Effector memory CD8-positive, alpha-beta T cell (primary cell): Measurements from ENCODE around the gene SEZ6.
A peak's percentile ranks its signal among the peaks of the same experiment; 100 is the strongest.

ENCODE experiments used
- ATAC-seq: fragments of 150-1000 bp; cut with Tn5 transposase; replicated peaks from 2 replicates; pipeline ENCODE4 v1.10.0; 2021; ENCODE audit warnings: mild to moderate bottlenecking, moderate library complexity
- DNase-seq, 3 experiments: peaks; one replicate each; pipeline ENCODE4 v3.0.0; 2021
- H3K27ac Mint-ChIP-seq, 2 donors: one replicate each; pipeline ENCODE4 v1.8.0; 2022; ENCODE audit warnings: mild to moderate bottlenecking in 2 of 2, mixed read lengths in 2 of 2, moderate library complexity in 2 of 2
- H3K27me3 Mint-ChIP-seq, 2 donors: one replicate each; pipeline ENCODE4 v1.8.0; 2022; ENCODE audit warnings: mixed read lengths in 2 of 2
- H3K36me3 Mint-ChIP-seq: one replicate; pipeline ENCODE4 v1.8.0; 2022; ENCODE audit warnings: mild to moderate bottlenecking, moderate library complexity, mixed read lengths; ENCODE audit not compliant: insufficient read depth
- H3K4me1 Mint-ChIP-seq, 2 donors: one replicate each; pipeline ENCODE4 v1.8.0; 2022; ENCODE audit warnings: low read depth in 2 of 2, mixed read lengths in 2 of 2
- H3K4me3 Mint-ChIP-seq, 2 donors: one replicate each; pipeline ENCODE4 v1.8.0; 2022; ENCODE audit warnings: mild to moderate bottlenecking in 2 of 2, mixed read lengths in 2 of 2, moderate library complexity in 2 of 2
- H3K9me3 Mint-ChIP-seq, 2 donors: one replicate each; pipeline ENCODE4 v1.8.0; 2022; ENCODE audit warnings: mixed read lengths in 2 of 2

The SEZ6 gene

DNA sequence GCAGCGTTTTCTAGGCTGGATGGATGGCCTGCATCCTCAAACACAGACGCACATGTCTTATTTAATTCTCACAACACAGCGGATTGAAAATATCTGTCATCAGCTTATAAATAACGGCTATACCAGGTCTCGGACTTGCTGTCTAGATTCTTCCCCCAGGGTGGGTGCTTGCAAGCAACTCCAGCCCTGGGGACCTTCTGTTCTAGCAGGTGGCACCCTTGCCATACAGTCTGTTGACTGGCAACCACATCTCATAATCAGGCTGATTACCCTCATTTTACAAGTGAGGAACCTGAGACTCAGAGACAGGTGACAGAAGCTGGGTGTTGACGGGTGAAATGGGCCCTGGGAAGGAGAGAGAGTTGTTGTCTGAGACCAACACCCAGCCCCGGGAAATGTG, 16.2 kb upstream of the SEZ6 start:
- Mint-ChIP-seq H3K4me3 (no peak overlapping the region), H3K27ac (no peak overlapping the region), H3K27me3 (peaks cover 72 to 92% of the 10 kb centered on the region in 2 donors), H3K4me1 (peaks cover 5 to 8% of the 10 kb centered on the region in 2 donors), H3K36me3 (no peaks in the 10 kb centered on the region), H3K9me3 (no peaks in the 10 kb centered on the region)
- ATAC-seq (no peak), DNase-seq (no peak)

DNA sequence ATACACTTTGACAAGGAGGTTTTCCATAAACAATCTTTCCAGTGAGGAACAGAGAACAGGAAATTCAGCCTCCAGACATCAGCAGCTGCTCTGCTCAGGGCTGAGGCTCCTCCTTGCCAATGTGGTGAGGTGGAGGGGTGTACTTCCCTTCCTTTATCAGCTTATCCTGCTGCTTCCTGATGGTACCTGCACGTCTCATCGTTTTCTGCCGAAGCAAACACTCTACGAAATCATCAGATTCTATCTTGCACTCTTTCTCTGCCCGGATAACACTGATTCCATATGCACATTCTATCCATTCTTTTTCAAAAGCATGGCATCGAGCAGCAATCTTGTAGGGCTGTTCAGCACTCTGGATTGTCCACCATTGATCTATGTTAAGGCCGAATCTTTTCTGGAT, 15.4 kb upstream of the SEZ6 start:
- Mint-ChIP-seq H3K27ac (no peak overlapping the region), H3K4me3 (no peak overlapping the region)
- no peak for ATAC-seq

DNA sequence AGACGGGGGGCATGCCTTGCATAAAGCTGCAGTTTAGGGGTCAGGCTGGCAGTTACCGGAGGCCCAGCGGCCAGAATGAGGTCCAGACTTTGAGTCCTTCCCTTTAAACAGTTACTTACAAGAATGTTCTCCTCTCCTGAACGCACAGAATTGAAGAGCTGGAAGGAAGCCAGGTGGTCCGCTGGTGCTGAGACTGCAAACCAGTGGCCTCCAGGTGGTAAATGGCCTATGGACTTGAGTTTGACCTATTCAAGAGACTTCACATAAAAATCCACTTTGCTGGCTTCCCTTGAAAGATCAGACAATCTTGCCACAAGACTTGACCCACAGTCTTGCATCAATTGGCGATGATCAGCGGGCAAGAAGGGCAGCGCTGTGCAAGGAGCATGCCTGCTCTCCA, 14.7 kb upstream of the SEZ6 start:
- no peaks in the 10 kb centered on the region for H3K9me3 Mint-ChIP-seq
- no peaks in the 10 kb centered on the region for H3K36me3 Mint-ChIP-seq
- no peak overlapping the region for H3K27ac Mint-ChIP-seq
- DNase-seq (no peak), ATAC-seq (no peak)
- peaks cover 68 to 89% of the 10 kb centered on the region in 2 donors for H3K27me3 Mint-ChIP-seq
- no peak overlapping the region for H3K4me3 Mint-ChIP-seq
- peaks cover 5 to 8% of the 10 kb centered on the region in 2 donors for H3K4me1 Mint-ChIP-seq

More for the DNA sequence above, 15.4 kb upstream of the SEZ6 start:
- Mint-ChIP-seq H3K36me3 (no peaks in the 10 kb centered on the region), H3K9me3 (no peaks in the 10 kb centered on the region), H3K27me3 (peaks cover 67 to 91% of the 10 kb centered on the region in 2 donors), H3K4me1 (peaks cover 5 to 8% of the 10 kb centered on the region in 2 donors)
- no peak for DNase-seq

DNA sequence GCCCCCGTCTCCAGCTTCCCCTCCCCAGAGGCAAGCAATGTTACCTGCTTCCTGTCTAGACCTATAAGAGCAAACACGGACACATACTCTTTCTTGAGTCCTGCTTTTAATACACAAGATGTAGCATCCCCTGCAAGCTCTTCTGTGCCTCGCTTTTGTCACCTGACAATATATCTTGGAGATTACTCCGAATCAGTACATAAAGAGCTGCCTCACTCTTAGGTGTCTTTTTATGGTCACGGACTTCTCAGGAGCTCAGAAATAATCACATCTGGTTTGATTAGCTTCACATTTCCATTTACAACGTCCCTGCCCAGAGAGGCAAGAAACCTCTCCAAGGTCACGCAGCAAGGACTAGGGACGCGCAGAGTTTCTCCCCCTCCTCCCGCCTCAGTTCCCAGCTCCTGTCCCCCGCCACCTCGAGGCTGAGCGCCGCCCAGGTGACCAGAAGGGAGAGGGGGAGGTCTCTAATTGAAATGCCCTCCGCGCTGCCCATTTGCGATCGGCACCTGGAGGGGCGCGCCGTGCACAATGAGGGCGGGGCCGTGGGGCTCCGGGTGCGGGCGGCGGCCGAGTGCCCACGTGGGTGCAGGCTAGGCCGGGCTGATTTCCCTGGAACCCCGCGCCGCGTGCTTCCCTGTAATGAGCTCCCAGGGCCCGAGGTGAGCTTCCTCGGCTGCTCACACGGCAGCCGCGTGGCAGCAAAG, 13.8 kb upstream of the SEZ6 start:
- ATAC-seq (peak; percentile 35), DNase-seq (no peak)
- Mint-ChIP-seq H3K27me3 (peaks cover 59 to 89% of the 10 kb centered on the region in 2 donors), H3K4me3 (no peak overlapping the region), H3K27ac (no peak overlapping the region), H3K4me1 (peaks cover 5 to 8% of the 10 kb centered on the region in 2 donors), H3K9me3 (no peaks in the 10 kb centered on the region), H3K36me3 (no peaks in the 10 kb centered on the region)

DNA sequence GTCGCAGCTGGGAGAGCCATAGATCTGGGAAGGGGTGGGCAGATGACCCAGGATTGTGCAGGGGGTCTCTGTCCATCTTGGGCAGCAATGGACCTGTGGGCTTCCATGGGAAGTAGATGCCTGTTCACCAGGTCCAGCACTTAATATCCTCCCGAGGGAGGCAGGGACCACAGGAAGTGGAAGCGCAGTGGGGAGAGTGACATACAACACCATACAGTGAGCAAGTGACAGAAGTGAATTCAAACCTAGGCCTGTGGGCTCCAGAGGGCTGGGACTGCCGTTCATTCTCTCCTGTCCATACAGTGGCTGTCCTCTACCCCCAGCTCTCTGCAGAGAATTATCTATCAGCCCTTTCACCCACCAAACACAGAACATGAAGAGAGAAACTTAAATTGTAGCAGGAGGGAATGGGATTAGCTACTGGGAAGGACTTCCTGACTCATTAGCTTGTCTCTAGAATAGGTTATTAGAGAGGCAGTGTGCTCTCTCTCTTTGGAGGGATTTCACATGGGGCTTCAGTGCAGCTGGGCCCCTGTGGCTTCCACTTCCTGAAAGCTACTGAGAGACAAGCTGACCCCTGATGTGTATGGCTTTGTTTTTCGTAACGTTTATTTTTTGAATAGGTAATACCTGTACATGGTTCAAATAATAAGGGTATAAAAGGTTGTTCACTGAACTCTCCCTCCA, 13.1 kb upstream of the SEZ6 start:
- no peaks in the 10 kb centered on the region for H3K36me3 Mint-ChIP-seq
- H3K27ac Mint-ChIP-seq: no peak overlapping the region
- H3K27me3 Mint-ChIP-seq: peaks cover 52 to 89% of the 10 kb centered on the region in 2 donors

DNA sequence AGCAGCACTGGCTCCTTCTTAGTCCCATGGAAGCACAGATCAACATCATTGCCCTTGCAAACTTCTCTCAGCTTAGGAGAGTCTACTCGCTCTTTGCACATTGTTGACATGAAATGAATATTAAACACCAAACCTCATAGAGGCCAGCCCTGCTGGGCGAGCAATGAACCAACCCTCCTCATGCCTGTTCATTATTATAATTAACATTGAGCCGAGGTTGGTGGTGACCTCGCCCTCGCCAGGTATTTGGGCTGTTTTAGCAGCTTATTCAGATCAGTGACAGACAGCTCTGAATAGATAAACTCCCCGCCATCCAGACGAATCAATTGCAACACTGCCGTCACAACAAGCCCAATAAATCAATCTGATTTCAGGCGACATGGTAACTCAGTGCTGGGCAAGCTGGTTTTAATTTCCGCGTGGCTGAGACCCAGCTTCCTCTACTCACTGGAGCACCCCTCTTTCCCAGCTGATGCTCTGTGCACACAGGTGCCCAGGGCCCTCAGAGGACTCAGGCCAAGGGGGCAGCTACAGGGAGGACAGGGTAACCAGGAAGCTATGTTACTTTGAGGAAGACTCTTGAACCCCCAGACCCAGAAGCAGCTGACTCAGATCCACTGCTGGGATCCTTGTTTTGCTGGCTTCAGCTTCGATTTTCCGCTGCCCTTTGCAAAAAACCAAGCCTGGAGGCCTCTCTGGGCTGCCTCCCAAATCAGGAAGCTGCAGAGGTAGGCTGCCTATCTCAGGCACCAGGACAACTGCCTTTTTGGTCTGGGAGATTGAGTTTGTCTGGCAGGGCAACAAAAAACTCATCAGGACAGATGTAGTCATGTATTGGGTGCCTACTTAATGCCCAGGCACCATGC, 10.7 kb upstream of the SEZ6 start:
- no peak overlapping the region for H3K27ac Mint-ChIP-seq
- ATAC-seq: no peak
- H3K36me3 Mint-ChIP-seq: no peaks in the 10 kb centered on the region
- DNase-seq: no peak
- no peaks in the 10 kb centered on the region for H3K9me3 Mint-ChIP-seq
- peaks cover 5 to 8% of the 10 kb centered on the region in 2 donors for H3K4me1 Mint-ChIP-seq
- H3K4me3 Mint-ChIP-seq: no peak overlapping the region
- peaks cover 42 to 67% of the 10 kb centered on the region in 2 donors for H3K27me3 Mint-ChIP-seq

More for the DNA sequence above, 13.1 kb upstream of the SEZ6 start:
- ATAC-seq: no peak
- Mint-ChIP-seq H3K9me3 (no peaks in the 10 kb centered on the region), H3K4me1 (peaks cover 5 to 8% of the 10 kb centered on the region in 2 donors), H3K4me3 (no peak overlapping the region)
- DNase-seq: no peak

DNA sequence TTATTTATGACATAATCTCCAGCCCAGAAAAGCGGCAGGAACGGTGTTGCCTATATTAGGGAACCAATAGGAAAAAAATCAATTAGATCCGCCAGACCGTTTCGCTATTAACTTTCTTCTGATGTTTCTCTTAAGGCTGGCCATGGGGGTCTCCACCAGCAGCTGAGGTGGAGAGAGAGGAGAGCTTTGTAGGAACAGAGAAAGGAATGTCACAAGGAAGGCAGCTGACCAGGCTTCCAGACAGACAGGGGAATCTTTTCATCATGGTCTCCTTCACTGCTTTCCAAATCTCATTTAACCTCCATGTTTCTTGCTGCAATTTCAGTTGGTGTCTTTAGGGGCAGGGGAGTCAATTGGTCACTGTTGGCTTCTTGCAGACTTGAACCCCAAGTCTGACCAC, 8.9 kb upstream of the SEZ6 start:
- no peak overlapping the region for H3K27ac Mint-ChIP-seq
- H3K9me3 Mint-ChIP-seq: no peaks in the 10 kb centered on the region
- no peak for ATAC-seq
- H3K27me3 Mint-ChIP-seq: peaks cover 40 to 69% of the 10 kb centered on the region in 2 donors
- H3K36me3 Mint-ChIP-seq: no peaks in the 10 kb centered on the region
- H3K4me3 Mint-ChIP-seq: no peak overlapping the region
- DNase-seq: no peak
- peaks cover 5 to 8% of the 10 kb centered on the region in 2 donors for H3K4me1 Mint-ChIP-seq

DNA sequence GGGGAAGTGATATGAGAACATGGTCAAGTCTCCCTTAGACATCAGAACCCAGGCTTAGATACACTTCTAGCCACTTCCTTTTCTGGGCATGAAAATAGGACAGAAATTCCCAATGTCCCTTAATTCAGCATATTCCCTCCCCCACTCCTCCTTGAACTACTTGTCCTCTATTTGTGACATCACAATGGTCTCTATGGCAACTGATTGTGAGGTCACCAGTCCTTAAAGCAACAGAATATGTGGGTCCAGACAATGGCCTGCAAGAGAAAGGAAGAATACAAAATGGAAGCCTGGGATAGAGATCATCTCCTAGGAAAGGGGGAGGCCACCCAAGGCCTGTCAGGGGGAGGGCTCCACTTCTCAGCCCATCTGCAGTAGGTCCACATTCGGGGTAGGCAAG, 6.7 kb upstream of the SEZ6 start:
- H3K27ac Mint-ChIP-seq: no peak overlapping the region
- no peaks in the 10 kb centered on the region for H3K36me3 Mint-ChIP-seq
- ATAC-seq (no peak), DNase-seq (no peak)
- no peaks in the 10 kb centered on the region for H3K9me3 Mint-ChIP-seq
- H3K27me3 Mint-ChIP-seq: peaks cover 30 to 66% of the 10 kb centered on the region in 2 donors
- H3K4me3 Mint-ChIP-seq: no peak overlapping the region
- H3K4me1 Mint-ChIP-seq: no peaks in the 10 kb centered on the region

DNA sequence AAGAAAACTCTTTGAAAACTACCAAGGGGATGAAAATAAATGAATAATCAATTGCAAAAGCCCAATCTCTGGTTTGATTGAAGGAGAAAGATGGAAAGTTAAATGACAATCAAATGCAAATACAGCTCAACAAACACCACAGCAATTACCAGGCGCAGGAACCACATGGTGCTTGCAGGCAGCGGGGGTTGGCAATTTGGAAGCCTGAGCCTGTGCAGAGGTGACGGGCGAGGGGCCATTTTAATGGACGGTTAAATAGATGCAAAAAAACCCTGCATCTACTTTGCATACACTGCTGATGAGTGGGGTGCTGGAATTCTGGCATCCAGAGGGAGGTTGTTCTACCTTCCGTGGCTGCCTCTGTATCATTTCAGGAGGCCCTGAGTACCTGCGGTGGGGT, 4.8 kb upstream of the SEZ6 start:
- H3K36me3 Mint-ChIP-seq: no peaks in the 10 kb centered on the region
- peak overlapping the region in 1 of 2 donors; percentile 22 for H3K27ac Mint-ChIP-seq
- peaks cover 30 to 68% of the 10 kb centered on the region in 2 donors for H3K27me3 Mint-ChIP-seq

DNA sequence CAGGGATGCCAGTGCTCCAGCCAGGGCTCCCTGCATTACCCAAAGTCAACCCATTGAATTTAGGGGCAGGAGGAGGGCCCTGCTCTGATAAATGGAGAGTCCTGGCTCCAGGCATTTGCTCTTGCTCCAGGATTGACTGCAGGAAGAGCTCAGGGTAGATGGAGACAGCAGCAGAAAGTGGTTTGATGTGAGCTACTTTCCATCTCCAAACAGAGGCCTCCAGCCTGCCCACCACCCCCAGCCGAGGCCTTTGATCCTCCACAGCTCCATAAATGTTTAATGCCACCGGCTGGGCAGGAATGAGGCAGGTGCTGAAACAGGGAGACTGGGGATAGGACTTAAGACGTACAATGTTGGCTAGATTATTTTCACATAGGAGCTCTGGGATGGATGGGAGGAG, 4.3 kb upstream of the SEZ6 start:
- peaks cover 30 to 67% of the 10 kb centered on the region in 2 donors for H3K27me3 Mint-ChIP-seq
- ATAC-seq (no peak), DNase-seq (no peak)
- no peak overlapping the region for H3K4me3 Mint-ChIP-seq
- H3K9me3 Mint-ChIP-seq: no peaks in the 10 kb centered on the region
- H3K36me3 Mint-ChIP-seq: no peaks in the 10 kb centered on the region
- peak overlapping the region in 1 of 2 donors; percentile 22 for H3K27ac Mint-ChIP-seq
- H3K4me1 Mint-ChIP-seq: no peaks in the 10 kb centered on the region

More for the DNA sequence above, 4.8 kb upstream of the SEZ6 start:
- Mint-ChIP-seq H3K4me1 (no peaks in the 10 kb centered on the region), H3K9me3 (no peaks in the 10 kb centered on the region), H3K4me3 (no peak overlapping the region)
- DNase-seq (no peak), ATAC-seq (no peak)

DNA sequence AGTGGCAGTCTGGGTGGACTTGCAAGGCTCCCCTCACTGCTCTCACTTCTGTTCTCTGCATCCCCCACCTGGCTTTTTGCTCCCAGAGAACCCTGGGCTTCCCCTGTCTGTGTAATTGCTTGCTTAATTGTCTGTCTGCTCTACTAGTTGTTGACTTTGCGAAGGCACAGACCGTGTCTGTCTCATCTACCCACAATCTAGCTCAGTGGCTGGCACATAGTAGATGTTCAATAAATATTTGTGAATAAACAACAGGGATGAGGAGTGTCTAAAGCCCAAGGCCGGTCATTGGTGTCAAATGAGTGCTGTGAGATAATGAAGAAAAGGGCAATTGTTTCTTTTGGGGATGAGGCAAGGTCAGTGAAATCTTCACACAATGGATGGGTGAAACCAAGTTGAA, 2.8 kb upstream of the SEZ6 start:
- Mint-ChIP-seq H3K36me3 (peaks cover 3% of the 10 kb centered on the region), H3K4me1 (no peaks in the 10 kb centered on the region), H3K4me3 (no peak overlapping the region), H3K27ac (no peak overlapping the region), H3K27me3 (peaks cover 45 to 70% of the 10 kb centered on the region in 2 donors), H3K9me3 (no peaks in the 10 kb centered on the region)
- ATAC-seq (no peak), DNase-seq (no peak)

DNA sequence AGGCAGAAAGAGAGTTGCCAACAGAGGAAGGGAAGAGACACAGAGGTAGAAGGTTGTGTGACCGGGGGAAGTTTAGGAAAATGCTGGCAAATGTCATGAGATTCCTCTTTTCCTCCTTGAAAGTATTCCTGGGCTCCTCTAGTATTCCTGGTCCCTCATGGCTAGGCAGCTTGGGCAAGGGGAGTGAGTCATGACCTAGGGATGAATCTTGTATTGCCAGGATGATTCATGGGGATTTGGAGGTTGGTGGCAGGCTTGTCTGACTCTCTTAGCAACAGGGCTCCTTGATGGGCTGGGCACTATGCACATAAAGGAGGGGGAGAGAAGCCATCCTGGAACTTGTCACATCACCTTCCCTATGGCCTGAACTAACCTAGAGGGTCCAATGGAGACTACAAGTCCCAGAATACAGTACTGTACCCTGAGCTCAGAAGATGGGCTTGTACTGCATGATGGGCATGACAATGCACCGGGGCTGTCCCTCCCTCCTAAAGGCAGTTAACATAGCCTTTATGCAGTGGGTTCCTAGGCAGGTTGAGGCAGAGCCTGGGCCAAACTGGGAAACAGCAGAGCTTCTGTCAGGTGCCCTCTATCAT, 2.1 kb upstream of the SEZ6 start:
- H3K27me3 Mint-ChIP-seq: peaks cover 50 to 76% of the 10 kb centered on the region in 2 donors

DNA sequence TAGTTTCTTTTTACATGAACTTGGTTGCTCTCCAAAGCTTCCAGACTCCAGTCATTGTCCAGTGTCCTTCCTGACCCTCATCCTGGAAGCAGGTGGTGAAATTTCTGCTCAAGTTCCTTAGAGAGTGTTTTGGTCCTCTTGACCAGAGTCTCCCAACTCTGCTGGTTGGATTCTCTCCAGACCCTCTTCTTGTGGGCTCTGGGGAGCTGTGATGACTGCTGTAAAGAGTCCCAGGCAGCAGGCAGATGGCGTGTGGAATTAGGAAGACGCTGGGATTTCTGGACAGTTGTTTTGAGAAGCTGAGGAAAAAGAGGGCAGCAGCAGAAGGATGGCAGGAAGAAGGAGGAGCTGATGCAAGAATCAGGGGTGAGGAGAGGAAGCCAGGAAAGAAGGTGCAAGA, 1.6 kb upstream of the SEZ6 start:
- H3K36me3 Mint-ChIP-seq: peaks cover 3% of the 10 kb centered on the region
- H3K27me3 Mint-ChIP-seq: peaks cover 54 to 81% of the 10 kb centered on the region in 2 donors
- H3K4me3 Mint-ChIP-seq: no peak overlapping the region
- no peaks in the 10 kb centered on the region for H3K9me3 Mint-ChIP-seq
- ATAC-seq (no peak), DNase-seq (no peak)
- no peaks in the 10 kb centered on the region for H3K4me1 Mint-ChIP-seq
- no peak overlapping the region for H3K27ac Mint-ChIP-seq

More for the DNA sequence above, 2.1 kb upstream of the SEZ6 start:
- DNase-seq (no peak), ATAC-seq (no peak)
- Mint-ChIP-seq H3K4me1 (no peaks in the 10 kb centered on the region), H3K36me3 (peaks cover 3% of the 10 kb centered on the region), H3K9me3 (no peaks in the 10 kb centered on the region), H3K4me3 (no peak overlapping the region), H3K27ac (no peak overlapping the region)
